HUES6 (cell line): Measurements from ENCODE around the gene NT5DC2.

ENCODE experiments used
- H3K27ac ChIP-seq: 2 replicates; pipeline ENCODE4 v1.7.0; 2013; ENCODE audit warnings: low read depth, mild to moderate bottlenecking, low read length, inconsistent platforms
- H3K27me3 ChIP-seq: 2 replicates; pipeline ENCODE4 v1.6.1; 2013; ENCODE audit warnings: low read length; ENCODE audit not compliant: control insufficient read depth, insufficient read depth
- H3K36me3 ChIP-seq: 2 replicates; pipeline ENCODE4 v1.6.1; 2013; ENCODE audit warnings: low read length; ENCODE audit not compliant: control insufficient read depth, insufficient read depth
- H3K4me1 ChIP-seq: 2 replicates; pipeline ENCODE4 v1.6.1; 2013; ENCODE audit warnings: low read length; ENCODE audit not compliant: control insufficient read depth, insufficient read depth
- H3K4me3 ChIP-seq: 2 replicates; pipeline ENCODE4 v1.5.1; 2013; ENCODE audit warnings: low read depth, low read length
- H3K9ac ChIP-seq: one replicate; pipeline ENCODE4 v1.6.1; 2013; ENCODE audit warnings: mild to moderate bottlenecking, low read length
- H3K9me3 ChIP-seq: 2 replicates; pipeline ENCODE4 v1.6.1; 2013; ENCODE audit warnings: low read depth, low read length; ENCODE audit not compliant: control insufficient read depth, insufficient read depth

The NT5DC2 gene

GRCh38 chr3:52523386-52524257 is 10.0 kb downstream of the NT5DC2 start:
- Histone ChIP-seq H3K4me1 (0 out of 2 replicates have a peak, but pooled peaks cover 3% of the 10 kb centered on the region), H3K27me3 (no peaks in the 10 kb centered on the region), H3K4me3 (no peak overlapping the region), H3K9ac (no peak overlapping the region), H3K36me3 (peaks cover 62% of the 10 kb centered on the region), H3K27ac (no peak overlapping the region), H3K9me3 (no peaks in the 10 kb centered on the region)

- H3K36me3 ChIP-seq = peaks cover 53% of the 10 kb centered on the region
These were observed 10.9 kb downstream of the NT5DC2 start for GRCh38 chr3:52522651-52523251.

GRCh38 chr3:52521881-52522650 is 11.6 kb downstream of the NT5DC2 start:
- no peak overlapping the region for H3K27ac ChIP-seq
- H3K4me1 ChIP-seq = peaks cover 7% of the 10 kb centered on the region
- H3K4me3 ChIP-seq = no peak overlapping the region
- H3K9ac ChIP-seq = no peak overlapping the region
- H3K36me3 ChIP-seq = peaks cover 46% of the 10 kb centered on the region
- H3K9me3 ChIP-seq = no peaks in the 10 kb centered on the region
- H3K27me3 ChIP-seq = peaks cover 9% of the 10 kb centered on the region; the same call in 1 of the 2 replicates

More at GRCh38 chr3:52522651-52523251, 10.9 kb downstream of the NT5DC2 start:
- H3K27ac ChIP-seq = no peak overlapping the region
- peaks cover 8% of the 10 kb centered on the region; the same call in 1 of the 2 replicates for H3K27me3 ChIP-seq
- peaks cover 7% of the 10 kb centered on the region for H3K4me1 ChIP-seq
- no peak overlapping the region for H3K4me3 ChIP-seq
- H3K9me3 ChIP-seq = no peaks in the 10 kb centered on the region
- H3K9ac ChIP-seq = no peak overlapping the region

- peaks cover 7% of the 10 kb centered on the region for H3K4me1 ChIP-seq
- no peak overlapping the region for H3K27ac ChIP-seq
- peaks cover 40% of the 10 kb centered on the region for H3K36me3 ChIP-seq
- no peak overlapping the region for H3K4me3 ChIP-seq
- no peak overlapping the region for H3K9ac ChIP-seq
- H3K9me3 ChIP-seq = no peaks in the 10 kb centered on the region
- peaks cover 9% of the 10 kb centered on the region; the same call in 1 of the 2 replicates for H3K27me3 ChIP-seq
These were observed 12.2 kb downstream of the NT5DC2 start for GRCh38 chr3:52521488-52521824.

- Histone ChIP-seq H3K4me3 (no peak overlapping the region), H3K9me3 (no peaks in the 10 kb centered on the region), H3K36me3 (peaks cover 35% of the 10 kb centered on the region), H3K27ac (no peak overlapping the region), H3K27me3 (peaks cover 9% of the 10 kb centered on the region; the same call in 1 of the 2 replicates), H3K4me1 (peaks cover 7% of the 10 kb centered on the region), H3K9ac (no peak overlapping the region)
These were observed 12.8 kb downstream of the NT5DC2 start for GRCh38 chr3:52520716-52521487.

- Histone ChIP-seq H3K9me3 (no peaks in the 10 kb centered on the region), H3K4me3 (no peak overlapping the region), H3K36me3 (peaks cover 28% of the 10 kb centered on the region), H3K9ac (no peak overlapping the region), H3K4me1 (peaks cover 7% of the 10 kb centered on the region), H3K27ac (no peak overlapping the region), H3K27me3 (peaks cover 9% of the 10 kb centered on the region; the same call in 1 of the 2 replicates)
These were observed 13.5 kb downstream of the NT5DC2 start for GRCh38 chr3:52520141-52520667.

GRCh38 chr3:52519445-52520140 is 14.1 kb downstream of the NT5DC2 start:
- Histone ChIP-seq H3K36me3 (peaks cover 22% of the 10 kb centered on the region), H3K9me3 (no peaks in the 10 kb centered on the region), H3K27me3 (peaks cover 9% of the 10 kb centered on the region; the same call in 1 of the 2 replicates), H3K27ac (no peak overlapping the region), H3K4me3 (peak overlapping the region; percentile 53), H3K4me1 (peaks cover 7% of the 10 kb centered on the region), H3K9ac (no peak overlapping the region)

GRCh38 chr3:52518723-52519444 is 14.8 kb downstream of the NT5DC2 start:
- Histone ChIP-seq H3K9ac (no peak overlapping the region), H3K27me3 (peaks cover 9% of the 10 kb centered on the region; the same call in 1 of the 2 replicates), H3K9me3 (no peaks in the 10 kb centered on the region), H3K4me1 (peaks cover 7% of the 10 kb centered on the region), H3K4me3 (peak overlapping the region; percentile 53), H3K36me3 (peaks cover 15% of the 10 kb centered on the region), H3K27ac (no peak overlapping the region)

- Histone ChIP-seq H3K27ac (no peak overlapping the region), H3K9me3 (no peaks in the 10 kb centered on the region), H3K9ac (no peak overlapping the region), H3K4me1 (peaks cover 7% of the 10 kb centered on the region), H3K36me3 (0 out of 2 replicates have a peak, but pooled peaks cover 7% of the 10 kb centered on the region), H3K4me3 (peak overlapping the region; percentile 53), H3K27me3 (peaks cover 9% of the 10 kb centered on the region; the same call in 1 of the 2 replicates)
These were observed 15.6 kb downstream of the NT5DC2 start for GRCh38 chr3:52517796-52518722.
